H1 (cell line): Measurements from ENCODE around the gene OAT. TPM values are rescaled to one million over a fixed set of nuclear protein-coding genes. Genes with fewer than 3 reads are reported as not detected.

Experiments used
- polyA plus RNA-seq, 7 experiments: library from polyadenylated mRNA; depleted of rRNA in 3 of 7; stranded (reverse) in 5 of 7; unstranded in 2 of 7; fragments of >200 nt in 5 of 7; fragments of 200-250 nt in 2 of 7; gene quantifications; 1 replicate in 5 of 7; 2 replicates in 1 of 7; 4 replicates in 1 of 7; pipeline versions ENCODE4 v1.2.1 to v1.2.3, GENCODE V29; 2011 to 2013; ENCODE audit warnings: missing spikeins in 2 of 7, mixed read lengths in 2 of 7
- total RNA-seq: library from RNA; stranded (reverse); fragmentation: NEBNext Ultra II Directional; extraction: Animal tissue kit (Norgen Biotek cat#: 25700); gene quantifications from 2 replicates; pipeline ENCODE4 v1.2.1, GENCODE V29; 2021

Gene OAT
- total and polyA plus RNA-seq, 2 of the 8 experiments (the other 6 are each of a cell fraction or from before 2014, with no cell fraction given): 67.8 to 121 TPM

Other genes starting within 250 kb of the OAT start
- 33.9 and 34.9 TPM in 2 replicates for gene NKX1-2, start 31.1 kb upstream of the OAT start, total RNA-seq
- gene NKX1-2, start 31.1 kb upstream of the OAT start, polyA plus RNA-seq (2011; rRNA removed): 11.5 and 12.7 TPM in 2 replicates
- 26.0 and 27.5 TPM in 2 replicates for gene LHPP, start 42.9 kb upstream of the OAT start, total RNA-seq
- gene LHPP, start 42.9 kb upstream of the OAT start, polyA plus RNA-seq (2011; rRNA removed): 45.0 and 50.5 TPM in 2 replicates